Activated CD8-positive, alpha-beta memory T cell treated with anti-CD3 and anti-CD28 coated beads, Interleukin-2, amount 10 ng/mL, durations not matched to agents 7 days and 5 days (primary cell): Measurements from ENCODE around the gene TXNRD1. TPM values are rescaled to one million over a fixed set of nuclear protein-coding genes. Genes with fewer than 3 reads are reported as not detected.
"Not testable (repeated sequence)": the region's sequence is repeated elsewhere in the genome, so short reads cannot be mapped to it uniquely, and the experiment has no call there.

Experiments
- ATAC-seq: fragments of 150-1000 bp; cut with Tn5 transposase; one replicate; pipeline ENCODE4 v1.10.0; 2021; ENCODE audit warnings: moderate library complexity
- CTCF ChIA-PET: fragments of 350-600 bp; sonication (Branson Sonifier 250); formaldehyde crosslinking; loops from one replicate; lab custom pipeline; 2021; ENCODE audit warnings: antibody characterized with exemption; lab: Charles Lee
- DNase-seq: peaks from one replicate; pipeline ENCODE4 v3.0.0-alpha.2; 2020
- H3K27ac Mint-ChIP-seq: one replicate; pipeline ENCODE4 v1.8.0; 2021; ENCODE audit warnings: mild to moderate bottlenecking, mixed read lengths
- H3K27me3 Mint-ChIP-seq: one replicate; pipeline ENCODE4 v1.8.0; 2021; ENCODE audit warnings: mixed read lengths
- H3K36me3 Mint-ChIP-seq: one replicate; pipeline ENCODE4 v1.8.0; 2021; ENCODE audit warnings: mild to moderate bottlenecking, mixed read lengths
- H3K4me1 Mint-ChIP-seq: one replicate; pipeline ENCODE4 v1.8.0; 2021; ENCODE audit warnings: mixed read lengths
- H3K4me3 Mint-ChIP-seq: one replicate; pipeline ENCODE4 v1.8.0; 2021; ENCODE audit warnings: mild to moderate bottlenecking, moderate library complexity, mixed read lengths
- H3K9me3 Mint-ChIP-seq: one replicate; pipeline ENCODE4 v1.8.0; 2022; ENCODE audit warnings: low read depth, mixed read lengths
- total RNA-seq, 2 experiments: library from RNA; stranded (reverse); gene quantifications; one replicate each; pipeline ENCODE4 v1.2.3, GENCODE V29; 2021

The TXNRD1 gene
- total RNA-seq, 2 experiments from 2014 or later = 109 to 118 TPM

GRCh38 chr12:104207416-104208205, 8.0 kb upstream of the TXNRD1 start:
- H3K4me3 Mint-ChIP-seq = no peak overlapping the region
- H3K4me1 Mint-ChIP-seq = no peaks in the 10 kb centered on the region
- no peaks in the 10 kb centered on the region for H3K9me3 Mint-ChIP-seq
- no peak overlapping the region for H3K27ac Mint-ChIP-seq
- no peak for ATAC-seq
- peaks cover 11% of the 10 kb centered on the region for H3K27me3 Mint-ChIP-seq
- DNase-seq = no peak
- CTCF ChIA-PET = interaction anchor here (1.0 kb wide), 1 partner anchor 174 kb away, joined by 4 read pairs; no protein-coding TSS in a partner anchor
- no peaks in the 10 kb centered on the region for H3K36me3 Mint-ChIP-seq

- no peak for DNase-seq
- Mint-ChIP-seq H3K4me3 (no peak overlapping the region), H3K36me3 (peaks cover 3% of the 10 kb centered on the region), H3K9me3 (no peaks in the 10 kb centered on the region), H3K4me1 (peaks cover 14% of the 10 kb centered on the region), H3K27ac (no peak overlapping the region), H3K27me3 (peaks cover 17% of the 10 kb centered on the region)
- ATAC-seq = no peak
- CTCF ChIA-PET = no interaction called here
Measured at GRCh38 chr12:104212516-104212915, 3.1 kb upstream of the TXNRD1 start.

- H3K9me3 Mint-ChIP-seq = no peaks in the 10 kb centered on the region
- CTCF ChIA-PET = interaction anchor here (0.6 to 1.6 kb wide), 4 partner anchors 14 to 259 kb away, joined by 3 to 7 read pairs (median 4); no protein-coding TSS in a partner anchor
- no peak for ATAC-seq
Measured at GRCh38 chr12:104213952-104214351, 1.6 kb upstream of the TXNRD1 start.

GRCh38 chr12:104216521-104216924, 944 bp downstream of the TXNRD1 start:
- peaks cover 6% of the 10 kb centered on the region for H3K36me3 Mint-ChIP-seq
- H3K9me3 Mint-ChIP-seq = no peaks in the 10 kb centered on the region
- CTCF ChIA-PET = interaction anchor here (0.8 to 5.8 kb wide), 6 partner anchors 10 to 142 kb away, joined by 3 to 47 read pairs (median 8); no protein-coding TSS in a partner anchor
- DNase-seq (no peak), ATAC-seq (no peak)
- no peak overlapping the region for H3K27ac Mint-ChIP-seq
- peaks cover 6% of the 10 kb centered on the region for H3K27me3 Mint-ChIP-seq
- peak overlapping the region; percentile 71 for H3K4me3 Mint-ChIP-seq
- H3K4me1 Mint-ChIP-seq = peaks cover 38% of the 10 kb centered on the region

More at GRCh38 chr12:104213952-104214351, 1.6 kb upstream of the TXNRD1 start:
- H3K27me3 Mint-ChIP-seq = peaks cover 15% of the 10 kb centered on the region
- H3K27ac Mint-ChIP-seq = no peak overlapping the region
- no peak overlapping the region for H3K4me3 Mint-ChIP-seq
- peaks cover 6% of the 10 kb centered on the region for H3K36me3 Mint-ChIP-seq
- DNase-seq = no peak
- peaks cover 20% of the 10 kb centered on the region for H3K4me1 Mint-ChIP-seq

GRCh38 chr12:104218506-104218905, 2.9 kb downstream of the TXNRD1 start:
- peaks cover 38% of the 10 kb centered on the region for H3K4me1 Mint-ChIP-seq
- H3K36me3 Mint-ChIP-seq, DNase-seq, H3K9me3 Mint-ChIP-seq, H3K4me3 Mint-ChIP-seq, ATAC-seq, H3K27ac Mint-ChIP-seq: not testable (repeated sequence)
- CTCF ChIA-PET = interaction anchor here (0.6 to 5.8 kb wide), 3 partner anchors 49 to 138 kb away, joined by 3 to 47 read pairs (median 3); no protein-coding TSS in a partner anchor
- H3K27me3 Mint-ChIP-seq = peaks cover 20% of the 10 kb centered on the region

GRCh38 chr12:104218935-104219334, 3.4 kb downstream of the TXNRD1 start:
- no peak overlapping the region for H3K4me3 Mint-ChIP-seq
- ATAC-seq = no peak
- peaks cover 23% of the 10 kb centered on the region for H3K27me3 Mint-ChIP-seq
- CTCF ChIA-PET = interaction anchor here (0.9 to 5.8 kb wide), 2 partner anchors 69 to 137 kb away, joined by 3 to 47 read pairs; no protein-coding TSS in a partner anchor
- H3K4me1 Mint-ChIP-seq = peaks cover 38% of the 10 kb centered on the region
- H3K27ac Mint-ChIP-seq = peak overlapping the region; percentile 41
- H3K36me3 Mint-ChIP-seq = peaks cover 6% of the 10 kb centered on the region
- DNase-seq = no peak
- H3K9me3 Mint-ChIP-seq = no peaks in the 10 kb centered on the region

GRCh38 chr12:104219361-104219892, 3.8 kb downstream of the TXNRD1 start:
- Mint-ChIP-seq H3K4me1 (peaks cover 38% of the 10 kb centered on the region), H3K27me3 (peaks cover 25% of the 10 kb centered on the region), H3K27ac (peak overlapping the region; percentile 45), H3K9me3 (no peaks in the 10 kb centered on the region), H3K36me3 (peaks cover 6% of the 10 kb centered on the region), H3K4me3 (no peak overlapping the region)
- ATAC-seq (no peak), DNase-seq (no peak)
- CTCF ChIA-PET = interaction anchor here (0.8 to 5.8 kb wide), 7 partner anchors 10 to 92 kb away, joined by 3 to 47 read pairs (median 3); no protein-coding TSS in a partner anchor

GRCh38 chr12:104219908-104220404, 4.4 kb downstream of the TXNRD1 start:
- Mint-ChIP-seq H3K27me3 (peaks cover 27% of the 10 kb centered on the region), H3K27ac (peak overlapping the region; percentile 45), H3K36me3 (peaks cover 6% of the 10 kb centered on the region), H3K9me3 (no peaks in the 10 kb centered on the region), H3K4me1 (peaks cover 38% of the 10 kb centered on the region), H3K4me3 (no peak overlapping the region)
- CTCF ChIA-PET = interaction anchor here (0.6 to 5.8 kb wide), 10 partner anchors 10 to 1740 kb away, joined by 3 to 47 read pairs (median 3); no protein-coding TSS in a partner anchor
- ATAC-seq = peak; percentile 76
- peak; percentile 83 for DNase-seq

GRCh38 chr12:104220931-104221330, 5.4 kb downstream of the TXNRD1 start:
- Mint-ChIP-seq H3K4me1 (peaks cover 33% of the 10 kb centered on the region), H3K36me3 (peaks cover 6% of the 10 kb centered on the region), H3K4me3 (no peak overlapping the region), H3K27ac (no peak overlapping the region), H3K9me3 (no peaks in the 10 kb centered on the region), H3K27me3 (peaks cover 27% of the 10 kb centered on the region)
- ATAC-seq (no peak), DNase-seq (no peak)
- CTCF ChIA-PET = interaction anchor here (1.4 to 5.8 kb wide), 2 partner anchors 64 to 67 kb away, joined by 3 to 47 read pairs; no protein-coding TSS in a partner anchor

- CTCF ChIA-PET = interaction anchor here (0.8 to 1.5 kb wide), 2 partner anchors 22 to 135 kb away, joined by 3 to 7 read pairs; no protein-coding TSS in a partner anchor
- no peak for DNase-seq
- Mint-ChIP-seq H3K9me3 (no peaks in the 10 kb centered on the region), H3K27ac (no peak overlapping the region), H3K36me3 (no peaks in the 10 kb centered on the region), H3K4me3 (no peak overlapping the region), H3K27me3 (peaks cover 21% of the 10 kb centered on the region), H3K4me1 (peaks cover 22% of the 10 kb centered on the region)
- ATAC-seq = no peak
Measured at GRCh38 chr12:104222976-104223375, 7.4 kb downstream of the TXNRD1 start.

- Mint-ChIP-seq H3K9me3 (no peaks in the 10 kb centered on the region), H3K4me1 (peaks cover 20% of the 10 kb centered on the region), H3K36me3 (no peaks in the 10 kb centered on the region), H3K27me3 (peaks cover 21% of the 10 kb centered on the region), H3K4me3 (no peak overlapping the region), H3K27ac (no peak overlapping the region)
- DNase-seq = no peak
- ATAC-seq = no peak
- CTCF ChIA-PET = interaction anchor here (0.8 to 1.5 kb wide), 2 partner anchors 23 to 135 kb away, joined by 3 to 7 read pairs; no protein-coding TSS in a partner anchor
Measured at GRCh38 chr12:104223712-104224111, 8.1 kb downstream of the TXNRD1 start.

GRCh38 chr12:104226672-104227071, 11.1 kb downstream of the TXNRD1 start:
- no peaks in the 10 kb centered on the region for H3K36me3 Mint-ChIP-seq
- CTCF ChIA-PET = interaction anchor here (1.0 to 1.7 kb wide), 4 partner anchors 10 to 276 kb away, joined by 3 to 8 read pairs (median 3); partner anchors contain the start of gene TXNRD1
- H3K27ac Mint-ChIP-seq = no peak overlapping the region
- DNase-seq (no peak), ATAC-seq (no peak)
- H3K4me1 Mint-ChIP-seq = no peaks in the 10 kb centered on the region
- peaks cover 3% of the 10 kb centered on the region for H3K9me3 Mint-ChIP-seq
- H3K4me3 Mint-ChIP-seq = no peak overlapping the region
- peaks cover 29% of the 10 kb centered on the region for H3K27me3 Mint-ChIP-seq
